Colonic mucosa (tissue), 4 donors: ENCODE measurements around the gene ABHD17A. TPM values are rescaled to one million over a fixed set of nuclear protein-coding genes. Genes with fewer than 3 reads are reported as not detected.

ENCODE experiments used
- DNase-seq: peaks from one replicate; pipeline ENCODE4 v3.0.0-alpha.2; 2020
- H3K27ac ChIP-seq: fragments of 200-600 bp; one replicate; pipeline ENCODE4 v1.8.0; 2021
- H3K27me3 ChIP-seq: fragments of 200-600 bp; one replicate; pipeline ENCODE4 v1.8.0; 2021
- H3K36me3 ChIP-seq: fragments of 200-600 bp; one replicate; pipeline ENCODE4 v1.8.0; 2021
- H3K4me1 ChIP-seq: fragments of 200-600 bp; one replicate; pipeline ENCODE4 v1.8.0; 2021; ENCODE audit warnings: mild to moderate bottlenecking
- H3K4me3 ChIP-seq: fragments of 200-600 bp; one replicate; pipeline ENCODE4 v1.8.0; 2021
- H3K9ac ChIP-seq, 2 donors: one replicate each; pipeline ENCODE4 v1.7.0; 2013; ENCODE audit warnings: control low read depth in 2 of 2, low read depth in 2 of 2, low read length in 2 of 2
- H3K9me3 ChIP-seq: fragments of 200-600 bp; one replicate; pipeline ENCODE4 v1.8.0; 2021
- CTCF ChIP-seq: fragments of 200-600 bp; IDR thresholded peaks from one replicate; pipeline ENCODE4 v1.8.0; 2022; ENCODE audit warnings: antibody characterized with exemption, mild to moderate bottlenecking
- intact Hi-C: fragments of 100-400 bp; cut with DNase I; formaldehyde crosslinking; loops from one replicate; pipeline ENCODE4 v1.14.1; 2022
- total RNA-seq, 2 donors: library from RNA; stranded (reverse); fragmentation: NEBNext Ultra II Directional in 1 of 2; extraction: Animal tissue kit (Norgen Biotek cat#: 25700) in 1 of 2; gene quantifications; one replicate each; pipeline ENCODE4 v1.2.1, GENCODE V29; 2021
- donor health status: healthy.
- donor health status: DM: no; HTN: no; CAD: no.
- donor health status: DM: no; HTN: no; CAD: no.

ABHD17A gene
- total RNA-seq, 2 donors from 2014 or later = 53.3 to 78.5 TPM

DNA sequence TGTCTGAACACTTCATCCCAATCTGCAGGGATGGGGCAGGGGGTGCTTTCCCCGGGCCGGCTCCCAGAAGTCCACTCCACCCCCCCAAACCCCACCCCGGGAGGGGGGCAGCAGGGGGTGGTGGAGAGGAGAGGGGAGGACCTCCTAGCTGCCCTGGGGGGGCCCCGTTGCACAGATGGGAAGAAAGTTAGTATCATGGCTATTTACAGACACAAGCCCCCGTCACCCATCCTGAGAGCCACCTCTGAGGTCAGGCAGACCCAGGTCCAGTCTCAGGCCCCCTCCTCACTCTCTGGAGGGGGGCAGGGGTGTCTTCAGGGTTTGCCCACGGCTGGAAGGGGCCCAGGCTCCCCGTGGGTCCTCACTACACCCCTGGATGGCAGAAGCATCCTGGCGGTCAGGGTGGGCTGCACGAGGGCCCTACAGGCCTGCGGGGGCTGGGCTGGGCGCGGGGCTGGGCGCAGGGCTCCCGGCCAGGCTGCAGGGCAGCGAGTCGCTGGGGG lies 31.2 kb downstream of the ABHD17A start:
- Histone ChIP-seq H3K27ac (peak overlapping the region; percentile 52), H3K4me3 (no peak overlapping the region), H3K36me3 (no peaks in the 10 kb centered on the region), H3K9ac (peak overlapping the region; percentile 5 to 41), H3K9me3 (no peaks in the 10 kb centered on the region), H3K4me1 (peaks cover 34% of the 10 kb centered on the region), H3K27me3 (no peaks in the 10 kb centered on the region)
- no peak for TF ChIP-seq CTCF
- intact Hi-C loops = no loop called here
- no peak for DNase-seq

GRCh38 chr19:1853295-1854038 lies 31.8 kb downstream of the ABHD17A start:
- Histone ChIP-seq H3K27me3 (no peaks in the 10 kb centered on the region), H3K4me3 (no peak overlapping the region), H3K4me1 (peaks cover 28% of the 10 kb centered on the region), H3K27ac (peak overlapping the region; percentile 52), H3K36me3 (no peaks in the 10 kb centered on the region), H3K9ac (peak overlapping the region; percentile 41 to 66), H3K9me3 (no peaks in the 10 kb centered on the region)
- peak; percentile 92 for DNase-seq
- intact Hi-C loops = no loop called here
- peak; percentile 95 for TF ChIP-seq CTCF

DNA sequence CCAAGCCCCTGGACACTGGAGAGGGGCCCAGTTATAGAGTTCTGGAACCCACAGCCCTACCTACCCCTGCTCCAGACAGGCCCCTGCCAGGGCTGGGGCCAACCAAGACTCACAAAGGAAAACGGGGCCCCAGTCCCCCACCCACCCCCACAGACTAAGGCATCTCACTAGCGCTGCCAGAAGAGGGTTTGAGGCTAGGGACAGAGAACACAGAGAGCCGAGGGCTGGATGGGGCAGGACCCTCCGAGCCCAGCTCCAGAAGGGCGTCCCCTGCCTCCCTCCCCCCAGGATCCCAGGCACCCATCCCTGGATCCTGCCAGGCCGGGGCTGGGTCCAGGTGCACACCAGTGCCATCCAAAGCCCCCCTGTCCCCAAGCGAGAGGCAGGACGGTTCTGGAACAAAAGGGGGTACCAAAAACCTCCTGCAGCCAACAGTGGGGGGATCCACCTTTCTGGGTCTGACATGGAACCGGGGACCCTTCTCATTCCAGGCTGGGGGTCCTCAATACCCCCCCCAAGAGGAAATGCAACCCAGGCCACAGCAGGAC lies 32.6 kb downstream of the ABHD17A start:
- intact Hi-C loops = no loop called here
- DNase-seq = no peak
- no peaks in the 10 kb centered on the region for H3K27me3 ChIP-seq
- H3K9me3 ChIP-seq = no peaks in the 10 kb centered on the region
- no peak overlapping the region for H3K4me3 ChIP-seq
- H3K27ac ChIP-seq = no peak overlapping the region
- H3K36me3 ChIP-seq = no peaks in the 10 kb centered on the region
- H3K4me1 ChIP-seq = peaks cover 20% of the 10 kb centered on the region
- no peak for TF ChIP-seq CTCF
- H3K9ac ChIP-seq = peak overlapping the region in 1 of 2 donors; percentile 66

GRCh38 chr19:1851654-1852580 lies 33.4 kb downstream of the ABHD17A start:
- Histone ChIP-seq H3K9ac (no peak overlapping the region), H3K4me1 (peaks cover 22% of the 10 kb centered on the region), H3K27ac (no peak overlapping the region), H3K9me3 (no peaks in the 10 kb centered on the region), H3K27me3 (no peaks in the 10 kb centered on the region), H3K4me3 (no peak overlapping the region), H3K36me3 (no peaks in the 10 kb centered on the region)
- intact Hi-C loops = no loop called here
- no peak for TF ChIP-seq CTCF
- DNase-seq = no peak

DNA sequence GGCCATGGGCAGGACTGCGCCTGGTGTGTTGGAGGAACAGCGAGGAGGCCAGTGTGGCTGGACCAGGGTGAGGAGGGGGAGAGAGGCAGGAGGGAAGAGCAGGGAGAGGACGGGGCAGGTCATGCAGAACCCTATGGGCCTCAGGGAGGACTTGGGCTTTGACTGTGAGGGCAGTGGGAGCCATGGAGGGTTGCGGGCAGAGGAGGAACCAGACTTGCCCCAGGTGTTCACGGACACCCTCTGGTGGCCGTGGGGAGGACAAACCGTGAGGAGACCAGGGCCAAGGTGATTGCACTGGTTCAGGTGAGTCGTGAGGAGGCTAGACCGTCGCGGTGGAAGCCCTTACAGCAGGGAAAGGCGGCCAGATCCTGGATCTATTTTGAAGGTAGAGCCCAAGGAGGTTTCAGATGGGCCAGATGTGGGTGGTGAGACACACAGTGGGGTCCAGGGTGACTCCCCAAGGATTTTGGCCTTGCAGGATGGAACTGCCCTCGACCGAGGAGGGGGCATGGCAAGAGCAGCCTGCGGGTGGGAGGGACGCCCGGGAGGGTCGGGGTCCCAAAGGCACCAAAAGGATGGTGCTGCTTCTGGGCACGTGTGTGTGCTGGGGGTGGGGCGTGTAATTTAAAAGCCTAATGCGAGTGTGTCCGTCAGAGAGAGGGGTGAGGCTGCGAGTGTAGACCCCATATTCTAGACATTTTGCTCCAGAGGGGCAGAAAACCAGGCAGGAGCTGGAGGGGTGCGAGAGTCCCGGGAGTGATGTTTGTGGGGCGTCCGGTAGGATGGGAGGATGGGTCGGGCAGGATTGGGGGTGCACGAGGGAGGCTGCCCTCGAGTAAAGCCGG lies 34.3 kb downstream of the ABHD17A start:
- H3K4me3 ChIP-seq = no peak overlapping the region
- no peaks in the 10 kb centered on the region for H3K27me3 ChIP-seq
- H3K9ac ChIP-seq = no peak overlapping the region
- no peak overlapping the region for H3K27ac ChIP-seq
- H3K36me3 ChIP-seq = no peaks in the 10 kb centered on the region
- intact Hi-C loops = no loop called here
- no peak for DNase-seq
- peaks cover 22% of the 10 kb centered on the region for H3K4me1 ChIP-seq
- TF ChIP-seq CTCF = no peak
- no peaks in the 10 kb centered on the region for H3K9me3 ChIP-seq
